Dermis lymphatic vessel endothelial cell (primary cell): Measurements from ENCODE around the gene GGNBP2. TPM values are rescaled to one million over a fixed set of nuclear protein-coding genes. Genes with fewer than 3 reads are reported as not detected.

Experiments
- total RNA-seq: library from RNA; depleted of rRNA; stranded (reverse); fragments of >200 nt; gene quantifications from 2 replicates; pipeline ENCODE4 v1.2.1, GENCODE V29; 2014

Gene GGNBP2, protein sequence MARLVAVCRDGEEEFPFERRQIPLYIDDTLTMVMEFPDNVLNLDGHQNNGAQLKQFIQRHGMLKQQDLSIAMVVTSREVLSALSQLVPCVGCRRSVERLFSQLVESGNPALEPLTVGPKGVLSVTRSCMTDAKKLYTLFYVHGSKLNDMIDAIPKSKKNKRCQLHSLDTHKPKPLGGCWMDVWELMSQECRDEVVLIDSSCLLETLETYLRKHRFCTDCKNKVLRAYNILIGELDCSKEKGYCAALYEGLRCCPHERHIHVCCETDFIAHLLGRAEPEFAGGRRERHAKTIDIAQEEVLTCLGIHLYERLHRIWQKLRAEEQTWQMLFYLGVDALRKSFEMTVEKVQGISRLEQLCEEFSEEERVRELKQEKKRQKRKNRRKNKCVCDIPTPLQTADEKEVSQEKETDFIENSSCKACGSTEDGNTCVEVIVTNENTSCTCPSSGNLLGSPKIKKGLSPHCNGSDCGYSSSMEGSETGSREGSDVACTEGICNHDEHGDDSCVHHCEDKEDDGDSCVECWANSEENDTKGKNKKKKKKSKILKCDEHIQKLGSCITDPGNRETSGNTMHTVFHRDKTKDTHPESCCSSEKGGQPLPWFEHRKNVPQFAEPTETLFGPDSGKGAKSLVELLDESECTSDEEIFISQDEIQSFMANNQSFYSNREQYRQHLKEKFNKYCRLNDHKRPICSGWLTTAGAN
- total RNA-seq, result 44.3 and 49.1 TPM in 2 replicates

GRCh38 chr17:36544307-36545076 lies at the start of gene GGNBP2:
TSS of gene GGNBP2 (plus strand) at chr17:36544919. CDS start at chr17:36545725, 806 bp downstream.

DNA sequence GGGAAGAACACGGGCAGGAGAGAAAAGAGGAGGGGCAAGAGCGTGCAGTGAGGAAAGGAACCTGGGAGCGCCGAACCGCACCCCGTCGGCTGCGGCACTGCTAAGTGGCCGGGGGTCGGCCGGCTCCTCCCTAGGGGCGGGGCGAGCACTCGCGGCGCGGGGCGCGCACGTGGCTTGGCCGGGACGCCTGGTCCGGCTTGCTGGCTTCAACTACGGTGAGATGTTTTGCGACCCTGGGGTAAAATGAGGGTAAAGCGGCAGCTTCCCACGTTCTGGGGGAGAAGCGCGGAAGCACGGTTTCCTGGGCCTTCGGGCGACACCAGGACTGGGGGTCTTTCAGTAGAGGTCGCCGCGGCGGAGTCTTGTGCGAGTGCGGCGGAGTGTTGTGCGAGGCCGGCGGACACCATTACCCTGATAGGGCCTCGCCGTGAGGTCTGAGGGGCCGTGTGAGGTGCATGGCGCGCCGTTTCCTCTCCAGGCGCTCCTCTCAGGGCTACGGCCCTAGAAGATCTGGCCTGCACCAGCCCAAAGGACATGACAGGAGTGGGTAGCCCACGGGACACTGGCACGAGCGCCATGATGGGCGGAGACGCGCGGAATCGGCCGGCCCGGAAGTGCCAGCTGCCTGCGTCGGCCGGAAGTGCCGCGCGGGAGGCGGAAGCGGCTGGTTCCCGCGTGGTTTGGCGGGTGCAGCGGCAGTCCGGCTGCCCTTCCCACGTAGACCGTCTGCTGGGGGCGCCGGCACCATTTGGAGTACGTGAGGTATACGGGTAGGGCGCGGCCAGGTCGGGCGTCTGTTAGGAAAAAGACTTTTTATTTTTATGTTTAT lies 9.7 kb upstream of the GGNBP2 start, which contains the start of the genes MYO19 and PIGW:
MYO19 (minus strand) TSS at position 29 of the 829 bp plus-strand sequence. CDS start 2,330 bp downstream, outside the sequence.
PIGW (plus strand) TSS at position 148 of the 829 bp plus-strand sequence. CDS start 2,115 bp downstream, outside the sequence.

GRCh38 chr17:36591434-36592315 lies 47.0 kb downstream of the GGNBP2 start, which contains the start of gene DHRS11:
TSS of gene DHRS11 (plus strand) at chr17:36591879. CDS start at chr17:36592010, 131 bp downstream.

GRCh38 chr17:36601303-36602029 lies 56.7 kb downstream of the GGNBP2 start, which contains the start of gene MRM1:
TSS of gene MRM1 (plus strand) at chr17:36601583. CDS start at chr17:36601811, 228 bp downstream.

Other genes starting within 250 kb of the GGNBP2 start
- gene TBC1D3G, start 221.0 kb upstream of the GGNBP2 start, total RNA-seq, result not detected in 2 replicates
- gene TBC1D3H, start 156.5 kb upstream of the GGNBP2 start, total RNA-seq, result not detected in 2 replicates
- gene ZNHIT3, start 58.2 kb upstream of the GGNBP2 start, total RNA-seq, result 28.9 and 30.3 TPM in 2 replicates
- 24.4 and 29.9 TPM in 2 replicates for gene MYO19, start 10.1 kb upstream of the GGNBP2 start, total RNA-seq
- gene PIGW, start 9.9 kb upstream of the GGNBP2 start, total RNA-seq, result 7.2 and 7.7 TPM in 2 replicates
- 5.0 and 8.1 TPM in 2 replicates for gene DHRS11, start 47.0 kb downstream of the GGNBP2 start, total RNA-seq
- gene MRM1, start 56.7 kb downstream of the GGNBP2 start, total RNA-seq, result 2.1 and 3.5 TPM in 2 replicates